HL-60 (cell line): ENCODE data around the gene PELI2.

Experiments used
- CTCF ChIP-seq: IDR thresholded peaks from one replicate; pipeline ENCODE4 v1.5.1; 2011; ENCODE audit warnings: low read length, control low read depth, inconsistent platforms; ENCODE audit not compliant: insufficient read depth
- GABPA ChIP-seq: IDR thresholded peaks from 2 replicates; pipeline ENCODE4 v1.6.1; 2012; ENCODE audit warnings: low read depth
- POLR2AphosphoS5 ChIP-seq: IDR thresholded peaks from 2 replicates; pipeline ENCODE4 v1.6.1; 2012; ENCODE audit warnings: low read depth
- SPI1 ChIP-seq: IDR thresholded peaks from 2 replicates; pipeline ENCODE4 v1.6.1; 2012; ENCODE audit warnings: low read depth, mild to moderate bottlenecking, borderline replicate concordance
- TF ChIP-seq, protein P1 (sequence below): IDR thresholded peaks from 2 replicates; pipeline ENCODE4 v1.6.1; 2012; ENCODE audit warnings: low read depth; ENCODE audit not compliant: insufficient replicate concordance

GRCh38 chr14:56181681-56182085 is 63.5 kb downstream of the PELI2 start:
- TF ChIP-seq CTCF (no peak), GABPA (no peak), SPI1 (no peak), POLR2AphosphoS5 (no peak)
- TF ChIP-seq, protein P1, sequence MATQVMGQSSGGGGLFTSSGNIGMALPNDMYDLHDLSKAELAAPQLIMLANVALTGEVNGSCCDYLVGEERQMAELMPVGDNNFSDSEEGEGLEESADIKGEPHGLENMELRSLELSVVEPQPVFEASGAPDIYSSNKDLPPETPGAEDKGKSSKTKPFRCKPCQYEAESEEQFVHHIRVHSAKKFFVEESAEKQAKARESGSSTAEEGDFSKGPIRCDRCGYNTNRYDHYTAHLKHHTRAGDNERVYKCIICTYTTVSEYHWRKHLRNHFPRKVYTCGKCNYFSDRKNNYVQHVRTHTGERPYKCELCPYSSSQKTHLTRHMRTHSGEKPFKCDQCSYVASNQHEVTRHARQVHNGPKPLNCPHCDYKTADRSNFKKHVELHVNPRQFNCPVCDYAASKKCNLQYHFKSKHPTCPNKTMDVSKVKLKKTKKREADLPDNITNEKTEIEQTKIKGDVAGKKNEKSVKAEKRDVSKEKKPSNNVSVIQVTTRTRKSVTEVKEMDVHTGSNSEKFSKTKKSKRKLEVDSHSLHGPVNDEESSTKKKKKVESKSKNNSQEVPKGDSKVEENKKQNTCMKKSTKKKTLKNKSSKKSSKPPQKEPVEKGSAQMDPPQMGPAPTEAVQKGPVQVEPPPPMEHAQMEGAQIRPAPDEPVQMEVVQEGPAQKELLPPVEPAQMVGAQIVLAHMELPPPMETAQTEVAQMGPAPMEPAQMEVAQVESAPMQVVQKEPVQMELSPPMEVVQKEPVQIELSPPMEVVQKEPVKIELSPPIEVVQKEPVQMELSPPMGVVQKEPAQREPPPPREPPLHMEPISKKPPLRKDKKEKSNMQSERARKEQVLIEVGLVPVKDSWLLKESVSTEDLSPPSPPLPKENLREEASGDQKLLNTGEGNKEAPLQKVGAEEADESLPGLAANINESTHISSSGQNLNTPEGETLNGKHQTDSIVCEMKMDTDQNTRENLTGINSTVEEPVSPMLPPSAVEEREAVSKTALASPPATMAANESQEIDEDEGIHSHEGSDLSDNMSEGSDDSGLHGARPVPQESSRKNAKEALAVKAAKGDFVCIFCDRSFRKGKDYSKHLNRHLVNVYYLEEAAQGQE: no peak
